ENCODE measurements around the gene SLC15A2. TPM values are rescaled to one million over a fixed set of nuclear protein-coding genes. Genes with fewer than 3 reads are reported as not detected.

The SLC15A2 gene
- total RNA-seq, 2 experiments from 2014 or later: 0.69 to 0.75 TPM

- H3K27ac Mint-ChIP-seq: no peak overlapping the region
- H3K27me3 ChIP-seq (ENCODE audit: control insufficient read depth in 1 of 2, insufficient read depth in 2 of 2, low read length in 2 of 2): no peaks in the 10 kb centered on the region
- POLR2A ChIA-PET: no interaction called here
- H3K27me3 Mint-ChIP-seq: peaks cover 6% of the 10 kb centered on the region
- no peak for ATAC-seq (ENCODE audit: poor library complexity)
- no peak overlapping the region for H3K27ac ChIP-seq (ENCODE audit: low read depth in 1 of 2, low read length in 2 of 2)
- CTCF ChIA-PET: no interaction called here
- H3K36me3 Mint-ChIP-seq (ENCODE audit: low read depth): peaks cover 10% of the 10 kb centered on the region
- H3K9me3 Mint-ChIP-seq: peaks cover 13% of the 10 kb centered on the region
- no peak for TF ChIP-seq CTCF (IDR thresholded peaks at IDR 0.05)
- H3K4me1 Mint-ChIP-seq (ENCODE audit: low read depth): no peaks in the 10 kb centered on the region
- H3K36me3 ChIP-seq (ENCODE audit: insufficient read depth, low read length): no peaks in the 10 kb centered on the region
- H3K4me3 ChIP-seq (ENCODE audit: low read length): no peak overlapping the region
- DNase-seq: peak in 1 of 14 experiments; percentile 9
- no peaks in the 10 kb centered on the region for H3K4me1 ChIP-seq (ENCODE audit: insufficient read depth, low read length)
- peaks cover 0 to 17% of the 10 kb centered on the region in 2 experiments for H3K9me3 ChIP-seq (ENCODE audit: control insufficient read depth in 1 of 2, insufficient read depth in 1 of 2, low read length in 2 of 2)
- intact Hi-C loops (cut with DNase I, micrococcal nuclease): no loop called here
- H3K4me3 Mint-ChIP-seq: no peak overlapping the region
These were observed 64.6 kb downstream of the SLC15A2 start for GRCh38 chr3:121958801-121959200.

GRCh38 chr3:121961283-121961682 lies 67.1 kb downstream of the SLC15A2 start:
- ChIA-PET CTCF (no interaction called here), POLR2A (no interaction called here)
- H3K9me3 ChIP-seq (ENCODE audit: control insufficient read depth in 1 of 2, insufficient read depth in 1 of 2, low read length in 2 of 2): peaks cover 0 to 22% of the 10 kb centered on the region in 2 experiments
- no peaks in the 10 kb centered on the region for H3K4me1 ChIP-seq (ENCODE audit: insufficient read depth, low read length)
- H3K36me3 ChIP-seq (ENCODE audit: insufficient read depth, low read length): no peaks in the 10 kb centered on the region
- H3K27ac Mint-ChIP-seq: no peak overlapping the region
- no peak overlapping the region for H3K4me3 ChIP-seq (ENCODE audit: low read length)
- intact Hi-C loops (cut with DNase I, micrococcal nuclease): no loop called here
- DNase-seq (no peak), ATAC-seq (ENCODE audit: poor library complexity) (no peak)
- H3K4me3 Mint-ChIP-seq: no peak overlapping the region
- no peak for TF ChIP-seq CTCF (IDR thresholded peaks at IDR 0.05)
- no peak overlapping the region for H3K27ac ChIP-seq (ENCODE audit: low read depth in 1 of 2, low read length in 2 of 2)
- peaks cover 5% of the 10 kb centered on the region for H3K36me3 Mint-ChIP-seq (ENCODE audit: low read depth)
- H3K9me3 Mint-ChIP-seq: peaks cover 14% of the 10 kb centered on the region
- peaks cover 8% of the 10 kb centered on the region for H3K27me3 Mint-ChIP-seq
- H3K4me1 Mint-ChIP-seq (ENCODE audit: low read depth): no peaks in the 10 kb centered on the region
- H3K27me3 ChIP-seq (ENCODE audit: control insufficient read depth in 1 of 2, insufficient read depth in 2 of 2, low read length in 2 of 2): no peaks in the 10 kb centered on the region

- ATAC-seq (ENCODE audit: poor library complexity) (no peak), DNase-seq (no peak)
- no peak for TF ChIP-seq CTCF (IDR thresholded peaks at IDR 0.05)
- POLR2A ChIA-PET: no interaction called here
- Histone ChIP-seq H3K27me3 (ENCODE audit: control insufficient read depth in 1 of 2, insufficient read depth in 2 of 2, low read length in 2 of 2) (no peaks in the 10 kb centered on the region), H3K4me1 (ENCODE audit: insufficient read depth, low read length) (no peaks in the 10 kb centered on the region), H3K9me3 (ENCODE audit: control insufficient read depth in 1 of 2, insufficient read depth in 1 of 2, low read length in 2 of 2) (peaks cover 0 to 22% of the 10 kb centered on the region in 2 experiments), H3K4me3 (ENCODE audit: low read length) (no peak overlapping the region), H3K36me3 (ENCODE audit: insufficient read depth, low read length) (no peaks in the 10 kb centered on the region), H3K27ac (ENCODE audit: low read depth in 1 of 2, low read length in 2 of 2) (no peak overlapping the region)
- Mint-ChIP-seq H3K27me3 (peaks cover 9% of the 10 kb centered on the region), H3K4me1 (ENCODE audit: low read depth) (no peaks in the 10 kb centered on the region), H3K27ac (no peak overlapping the region), H3K9me3 (peaks cover 17% of the 10 kb centered on the region), H3K4me3 (no peak overlapping the region), H3K36me3 (ENCODE audit: low read depth) (no peaks in the 10 kb centered on the region)
- CTCF ChIA-PET: no interaction called here
- intact Hi-C loops (cut with DNase I, micrococcal nuclease): no loop called here
These were observed 68.2 kb downstream of the SLC15A2 start for GRCh38 chr3:121962443-121962842.

All from CD4-positive, alpha-beta T cell (primary cell).